AG08395 (cell line): ENCODE results near the gene ASB2.
A peak's percentile ranks its signal among the peaks of the same experiment; 100 is the strongest.

Experiments
- DNase-seq: peaks from one replicate; pipeline ENCODE4 v3.0.0; 2012; ENCODE audit warnings: mixed read lengths, low spot score

Gene ASB2

DNA sequence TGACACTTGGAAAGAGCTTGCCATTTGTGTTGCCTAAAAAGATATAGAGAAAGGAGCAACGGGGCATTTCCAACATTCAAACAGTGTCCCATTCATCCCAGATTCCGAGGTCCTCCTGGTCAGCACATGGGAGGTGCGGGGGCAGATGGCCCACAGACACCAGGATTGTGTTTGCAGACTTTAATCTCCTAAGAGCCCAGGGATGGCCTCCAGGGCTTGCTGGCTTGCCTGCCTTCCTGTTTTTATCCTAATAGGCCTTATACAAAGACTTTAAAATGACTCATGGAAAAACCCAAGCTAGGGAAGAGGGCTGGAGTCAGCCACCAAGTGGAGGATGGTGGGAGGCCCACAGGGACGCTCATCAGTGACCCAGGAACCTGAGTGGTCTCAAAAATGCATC is 70.7 kb downstream of the ASB2 start:
- no peak for DNase-seq

DNA sequence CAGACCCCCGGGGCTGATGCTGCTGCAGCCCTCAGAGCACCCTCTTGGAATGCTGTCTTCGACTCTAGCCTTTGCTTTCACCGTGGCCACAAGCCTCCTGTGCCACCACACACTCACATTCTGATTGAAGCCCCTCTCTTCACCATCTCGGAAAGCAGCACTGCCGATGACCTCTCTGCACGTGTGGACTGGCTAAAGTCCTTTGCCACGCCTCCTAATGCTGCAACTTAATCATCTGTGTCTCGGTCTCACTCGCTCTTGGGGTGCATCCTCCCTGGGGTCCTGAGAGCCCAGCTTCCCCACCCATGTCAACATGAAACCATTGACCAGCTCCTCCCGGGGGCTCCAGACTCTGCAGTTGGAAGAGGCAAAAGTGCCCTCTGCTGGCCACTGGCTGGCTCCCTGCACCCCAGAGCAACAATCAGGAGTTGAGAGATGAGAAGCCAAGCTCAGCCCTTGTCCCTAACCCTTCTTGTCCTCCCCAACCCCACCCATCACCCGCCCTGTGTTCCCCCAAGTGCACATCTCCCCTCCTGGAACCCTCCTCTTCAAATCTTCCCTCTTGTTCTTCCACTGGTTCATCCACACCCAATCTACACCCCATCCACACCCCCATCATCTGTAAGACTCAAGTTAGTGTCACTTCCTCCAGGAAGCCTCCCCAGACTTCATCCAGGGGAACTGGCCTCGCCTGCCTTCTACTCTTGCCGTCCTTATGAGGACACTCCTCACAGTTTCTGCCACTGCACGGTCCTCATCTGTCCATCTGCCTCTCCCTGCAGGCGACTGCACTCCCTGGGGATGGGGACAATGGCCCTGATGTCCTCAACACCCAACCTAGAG is 72.8 kb downstream of the ASB2 start:
- no peak for DNase-seq

DNA sequence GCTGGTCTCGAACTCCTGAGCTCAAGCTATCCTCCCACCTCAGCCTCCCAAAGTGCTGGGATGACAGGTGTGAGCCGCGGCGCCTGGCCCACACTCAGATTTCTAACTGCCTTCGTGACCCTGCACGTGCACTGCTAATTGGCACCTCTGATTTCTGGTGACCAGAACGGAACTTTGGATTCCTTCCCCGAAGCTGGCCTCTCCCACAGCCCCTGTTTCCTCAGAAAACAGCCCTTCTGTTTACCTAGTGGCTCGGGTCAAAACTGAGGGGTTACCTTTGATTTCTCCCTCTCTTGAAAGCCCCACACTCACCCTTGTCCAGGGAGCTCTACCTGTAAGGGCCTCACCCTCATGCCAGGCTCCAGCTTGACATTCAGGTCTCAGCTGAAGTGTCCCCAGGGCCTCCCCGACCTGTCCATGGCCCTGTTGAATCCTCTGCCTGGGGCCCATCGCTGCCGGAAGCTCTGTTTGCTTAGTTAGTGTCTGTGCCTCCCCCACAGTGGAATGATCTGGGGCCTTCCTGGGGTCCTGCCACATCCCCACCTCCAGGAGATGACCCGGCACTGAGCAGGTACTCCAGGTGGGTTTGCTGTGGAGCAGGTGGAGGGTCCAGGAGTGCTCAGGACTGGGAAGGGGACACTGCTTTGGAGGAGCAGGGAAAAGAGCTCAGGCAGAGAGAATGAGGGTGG is 73.6 kb downstream of the ASB2 start:
- no peak for DNase-seq

GRCh38 chr14:93901813-93902212 is 74.6 kb downstream of the ASB2 start:
- no peak for DNase-seq

GRCh38 chr14:93898731-93899130 is 77.6 kb downstream of the ASB2 start:
- DNase-seq: no peak

DNA sequence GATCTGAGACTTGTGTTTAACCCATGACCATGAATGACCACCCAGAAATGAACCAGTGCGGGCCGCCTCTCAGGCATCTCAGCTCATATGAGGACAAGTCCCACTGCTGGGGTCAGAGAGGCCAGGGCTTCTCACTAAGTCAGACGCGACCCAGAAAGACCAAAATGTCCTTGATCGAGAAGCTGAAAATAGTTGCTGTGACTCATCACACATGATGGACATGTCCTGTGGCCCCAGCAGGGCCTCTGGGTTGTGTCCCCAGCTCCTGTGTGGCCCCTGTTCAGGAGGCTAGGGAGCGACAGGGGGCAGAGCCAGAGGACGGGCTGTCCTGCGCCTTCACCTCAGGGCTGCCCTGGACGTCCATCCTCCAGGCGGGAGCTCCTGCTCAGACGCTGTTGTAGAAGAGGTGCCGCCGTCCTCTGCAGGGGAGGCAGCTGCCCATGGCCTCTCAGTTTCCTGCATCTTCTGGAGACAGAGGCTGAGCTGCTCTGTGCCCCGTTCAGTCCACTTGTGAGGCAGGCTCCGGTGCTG is 78.2 kb downstream of the ASB2 start:
- DNase-seq: no peak

- DNase-seq: no peak
Measured at GRCh38 chr14:93897476-93897845, 78.9 kb downstream of the ASB2 start.

GRCh38 chr14:93895023-93895604 is 81.3 kb downstream of the ASB2 start:
- no peak for DNase-seq

GRCh38 chr14:93893661-93894261 is 82.6 kb downstream of the ASB2 start:
- no peak for DNase-seq

DNA sequence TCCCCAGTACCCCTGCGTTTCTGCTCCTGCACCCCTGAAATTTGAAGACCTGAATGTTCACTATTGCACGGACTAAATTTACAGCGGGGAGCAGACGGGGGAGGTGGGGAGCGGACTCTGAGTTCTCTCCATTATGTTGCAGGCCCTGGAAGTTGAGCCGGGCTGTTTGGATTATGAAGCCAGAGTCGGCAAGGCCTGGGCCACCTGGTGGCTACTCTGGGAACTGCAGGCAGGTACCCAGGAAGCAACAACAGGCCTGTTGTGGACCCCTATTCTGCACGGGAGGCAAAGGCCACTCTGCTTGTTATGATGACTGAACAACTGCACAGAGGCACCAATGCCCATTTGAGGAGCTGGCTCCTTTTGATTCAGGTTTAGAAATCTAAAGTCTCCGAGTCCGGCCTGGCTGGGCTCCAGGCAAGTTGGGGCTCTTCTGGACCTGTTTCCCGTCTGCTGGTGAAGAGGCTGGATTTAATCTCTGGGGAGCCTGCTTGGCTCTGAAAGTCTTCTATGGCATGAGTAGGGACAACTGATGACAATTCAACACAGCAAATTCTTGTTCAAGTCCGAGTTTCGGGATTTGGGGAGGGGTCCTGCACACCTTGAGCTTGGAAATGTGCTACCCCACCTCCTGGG is 83.3 kb downstream of the ASB2 start:
- peak; percentile 74 for DNase-seq

DNA sequence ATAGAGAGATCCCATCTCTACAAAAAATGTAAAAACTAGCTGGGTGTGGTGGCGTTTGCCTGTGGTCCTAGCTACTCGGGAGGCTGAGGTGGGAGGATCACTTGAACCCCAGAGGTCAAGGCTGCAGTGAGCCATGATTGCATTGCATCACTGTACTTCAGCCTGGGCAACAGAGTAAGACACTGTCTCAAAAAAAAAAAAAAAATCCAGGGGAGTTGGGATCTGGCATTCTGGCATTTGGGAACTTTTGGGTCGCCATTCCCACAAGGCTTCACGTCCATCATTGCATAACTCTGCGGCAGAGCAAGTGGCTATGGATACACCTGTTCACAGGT is 83.9 kb downstream of the ASB2 start:
- no peak for DNase-seq

DNA sequence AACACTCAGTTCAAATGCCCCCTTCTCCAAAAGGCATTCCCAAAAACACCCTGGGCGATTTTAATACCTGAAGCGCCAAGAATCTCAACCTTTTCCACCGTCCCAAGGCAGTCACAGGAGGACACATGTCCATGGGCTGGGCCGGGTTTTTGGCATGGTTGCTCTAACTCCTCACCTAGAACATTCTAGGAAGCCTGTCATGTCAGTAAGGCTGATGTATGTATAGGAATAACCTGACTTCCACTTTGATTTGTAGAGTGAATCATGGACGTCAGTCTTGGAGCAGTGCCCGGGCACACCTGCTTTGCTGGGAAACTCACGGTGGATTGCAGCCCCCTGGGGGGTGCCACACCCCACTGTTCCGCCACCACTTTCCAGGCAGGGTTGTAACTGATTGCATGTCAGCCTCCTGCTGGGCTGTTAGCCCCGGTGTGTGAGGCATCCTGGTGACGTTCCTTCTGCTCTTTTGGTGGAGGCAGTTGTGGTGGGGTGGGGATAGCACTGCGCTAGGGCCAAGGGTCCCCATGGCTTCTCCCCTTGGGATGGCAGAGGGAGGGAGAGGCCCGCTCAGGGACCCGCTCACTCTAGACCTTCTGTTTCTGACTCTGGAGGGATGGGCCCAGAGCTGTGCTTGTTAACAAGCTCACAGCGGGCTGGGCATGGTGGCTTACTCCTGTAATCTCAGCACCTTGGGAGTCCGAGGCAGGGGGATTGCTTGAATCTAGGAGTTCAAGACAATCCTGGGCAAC is 84.4 kb downstream of the ASB2 start:
- no peak for DNase-seq

DNA sequence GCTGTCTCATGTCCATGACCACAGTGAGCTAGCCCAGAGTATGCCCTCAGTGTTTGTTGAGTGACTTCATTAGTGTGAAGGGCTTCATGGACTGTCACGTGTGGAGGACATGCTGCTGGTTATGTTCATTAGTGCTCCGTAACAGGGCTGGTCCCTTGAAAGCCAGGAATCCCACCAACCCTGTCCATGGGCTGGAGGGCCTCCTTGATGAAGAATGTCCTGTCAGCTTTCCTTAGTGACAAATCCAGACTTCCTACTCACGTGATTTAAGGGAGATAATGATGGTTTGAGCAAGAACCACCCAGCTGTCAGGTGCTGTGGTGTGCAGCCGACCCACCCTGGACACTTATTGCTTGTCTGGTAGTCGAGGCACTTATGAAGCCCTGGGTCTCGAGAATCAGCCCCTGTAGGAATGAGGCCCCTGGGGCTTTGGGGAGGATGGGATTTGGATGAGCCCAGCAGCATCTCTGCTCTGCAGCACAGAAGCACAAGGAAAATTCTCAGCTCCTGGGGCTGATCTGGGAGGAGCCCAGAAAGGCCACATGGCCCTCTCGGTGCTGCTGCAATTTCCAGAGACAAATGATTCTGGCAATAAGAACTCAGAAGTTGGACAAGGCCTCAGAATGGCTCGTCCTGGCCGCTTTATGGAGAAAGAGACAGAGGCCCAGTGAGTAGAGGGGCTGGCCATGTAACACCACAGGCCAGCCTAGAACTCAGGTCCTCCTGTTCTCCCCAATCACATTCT is 86.5 kb downstream of the ASB2 start:
- no peak for DNase-seq

DNA sequence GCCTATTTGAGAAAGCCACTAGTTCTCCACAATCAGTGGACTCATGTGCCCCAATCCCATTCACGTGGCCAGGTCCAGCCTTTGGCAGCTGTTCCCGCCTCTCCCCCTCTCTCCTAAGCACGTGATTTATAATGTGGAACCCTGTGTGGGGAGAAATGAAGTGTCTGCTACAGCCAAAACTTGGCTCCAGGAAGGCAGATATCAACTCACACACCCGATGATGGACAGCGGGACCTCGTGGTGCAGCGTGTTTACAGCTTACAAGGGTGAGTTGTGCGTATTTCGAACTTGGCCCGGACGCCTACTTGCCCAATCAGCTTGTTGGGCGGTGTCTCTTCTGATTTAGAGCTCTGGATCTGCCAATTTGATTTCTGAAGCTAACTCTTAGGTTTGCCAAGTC is 87.4 kb downstream of the ASB2 start:
- DNase-seq: no peak

DNA sequence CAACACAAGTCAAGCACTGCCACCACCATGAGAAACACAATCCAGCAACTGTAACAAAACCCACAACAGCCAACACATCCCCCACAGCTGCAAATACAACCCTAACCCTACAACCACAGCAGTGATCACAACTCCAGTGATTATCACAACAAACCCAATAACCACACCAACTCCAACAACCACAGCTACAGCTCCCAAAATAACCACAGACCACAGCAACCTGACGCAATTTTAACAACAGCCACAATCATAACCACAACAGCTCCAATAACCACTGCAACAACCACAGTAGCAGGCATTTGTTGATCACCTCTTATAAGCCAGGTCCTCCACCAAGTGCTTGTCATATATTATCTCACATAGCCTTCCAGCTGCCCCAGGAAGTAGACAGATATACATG is 91.4 kb downstream of the ASB2 start:
- DNase-seq: no peak
